Stimulated activated CD4-positive, alpha-beta T cell treated with anti-CD3 and anti-CD28 coated beads, Interleukin-1b, Interleukin-23, amount 100 ng/mL, for 24 hours (primary cell): Measurements from ENCODE around the gene PITX1.

ENCODE experiments used
- DNase-seq, 4 experiments: peaks; one replicate each; pipeline ENCODE4 v3.0.0-alpha.2; 2020; ENCODE audit warnings: low read depth in 4 of 4, low spot score in 1 of 4

Gene PITX1

GRCh38 chr5:135030123-135030955 is 3.7 kb downstream of the PITX1 start:
- DNase-seq = no peak

GRCh38 chr5:135029477-135030122 is 4.4 kb downstream of the PITX1 start:
- no peak for DNase-seq

- DNase-seq = no peak
Observed at GRCh38 chr5:135028791-135029476, 5.1 kb downstream of the PITX1 start.

GRCh38 chr5:135027697-135028615 is 6.1 kb downstream of the PITX1 start:
- DNase-seq = no peak

- no peak for DNase-seq
Observed at GRCh38 chr5:135027266-135027696, 6.7 kb downstream of the PITX1 start.

GRCh38 chr5:135026645-135027265 is 7.3 kb downstream of the PITX1 start:
- no peak for DNase-seq

- no peak for DNase-seq
Observed at GRCh38 chr5:135025730-135026644, 8.0 kb downstream of the PITX1 start.

GRCh38 chr5:135024956-135025729 is 8.9 kb downstream of the PITX1 start:
- DNase-seq = no peak

- DNase-seq = no peak
Observed at GRCh38 chr5:135020111-135020895, 13.7 kb downstream of the PITX1 start.

- DNase-seq = no peak
Observed at GRCh38 chr5:135019314-135019713, 14.7 kb downstream of the PITX1 start.

GRCh38 chr5:135018457-135018856 is 15.6 kb downstream of the PITX1 start:
- no peak for DNase-seq

GRCh38 chr5:135016861-135017290 is 17.2 kb downstream of the PITX1 start:
- no peak for DNase-seq

- no peak for DNase-seq
Observed at GRCh38 chr5:135015942-135016341, 18.1 kb downstream of the PITX1 start.

- DNase-seq = no peak
Observed at GRCh38 chr5:135013947-135014570, 20.0 kb downstream of the PITX1 start.

- no peak for DNase-seq
Observed at GRCh38 chr5:135013445-135013844, 20.6 kb downstream of the PITX1 start.

- no peak for DNase-seq
Observed at GRCh38 chr5:135012951-135013391, 21.1 kb downstream of the PITX1 start.

GRCh38 chr5:135012033-135012588 is 21.9 kb downstream of the PITX1 start:
- no peak for DNase-seq
